DMS79 (cell line): Measurements from ENCODE around the gene SEMA3F.

Experiments used
- DNase-seq: peaks from one replicate; lab custom pipeline; 2025; lab: John Stamatoyannopoulos, UW

Gene SEMA3F

GRCh38 chr3:50154840-50155490 is at the start of gene SEMA3F:
Gene SEMA3F (plus strand): TSS chr3:50155324. CDS start chr3:50159623, 4,299 bp downstream.
- DNase-seq, result no peak

- no peak for DNase-seq
Observed at GRCh38 chr3:50111757-50112156, 43.4 kb upstream of the SEMA3F start.

- DNase-seq, result no peak
Observed at GRCh38 chr3:50112462-50112861, 42.7 kb upstream of the SEMA3F start.

- no peak for DNase-seq
Observed at GRCh38 chr3:50117120-50117519, 38.0 kb upstream of the SEMA3F start.

- no peak for DNase-seq
Observed at GRCh38 chr3:50118237-50118636, 36.9 kb upstream of the SEMA3F start.

GRCh38 chr3:50119786-50120185 is 35.3 kb upstream of the SEMA3F start:
- no peak for DNase-seq

- DNase-seq, result no peak
Observed at GRCh38 chr3:50120364-50121071, 34.6 kb upstream of the SEMA3F start.

GRCh38 chr3:50121072-50122032 is 33.8 kb upstream of the SEMA3F start:
- DNase-seq, result no peak

- DNase-seq, result no peak
Observed at GRCh38 chr3:50122071-50122470, 33.1 kb upstream of the SEMA3F start.

GRCh38 chr3:50122661-50123391 is 32.3 kb upstream of the SEMA3F start:
- no peak for DNase-seq

GRCh38 chr3:50123394-50124051 is 31.6 kb upstream of the SEMA3F start:
- no peak for DNase-seq

- DNase-seq, result no peak
Observed at GRCh38 chr3:50124052-50124799, 30.9 kb upstream of the SEMA3F start.

- no peak for DNase-seq
Observed at GRCh38 chr3:50124800-50125178, 30.3 kb upstream of the SEMA3F start.

- DNase-seq, result no peak
Observed at GRCh38 chr3:50125541-50126286, 29.4 kb upstream of the SEMA3F start.

- DNase-seq, result no peak
Observed at GRCh38 chr3:50126287-50127211, 28.6 kb upstream of the SEMA3F start.

GRCh38 chr3:50127251-50127691 is 27.9 kb upstream of the SEMA3F start:
- no peak for DNase-seq

- DNase-seq, result no peak
Observed at GRCh38 chr3:50128001-50128400, 27.1 kb upstream of the SEMA3F start.

- DNase-seq, result no peak
Observed at GRCh38 chr3:50130436-50130835, 24.7 kb upstream of the SEMA3F start.
